GM19328 (cell line): Measurements from ENCODE around the gene KSR1.

ENCODE experiments used
- ATAC-seq: cut with Tn5 transposase; IDR thresholded peaks from one replicate; pipeline ENCODE4 v1.9.1; 2021; ENCODE audit warnings: mild to moderate bottlenecking, moderate library complexity; ENCODE audit not compliant: unreplicated experiment

The KSR1 gene

GRCh38 chr17:27566671-27567562 is 110.7 kb downstream of the KSR1 start:
- ATAC-seq: no peak

- no peak for ATAC-seq
These were observed 111.3 kb downstream of the KSR1 start for GRCh38 chr17:27567563-27567859.

- ATAC-seq: no peak
These were observed 112.0 kb downstream of the KSR1 start for GRCh38 chr17:27568216-27568615.

GRCh38 chr17:27568811-27569210 is 112.6 kb downstream of the KSR1 start:
- ATAC-seq: no peak

DNA sequence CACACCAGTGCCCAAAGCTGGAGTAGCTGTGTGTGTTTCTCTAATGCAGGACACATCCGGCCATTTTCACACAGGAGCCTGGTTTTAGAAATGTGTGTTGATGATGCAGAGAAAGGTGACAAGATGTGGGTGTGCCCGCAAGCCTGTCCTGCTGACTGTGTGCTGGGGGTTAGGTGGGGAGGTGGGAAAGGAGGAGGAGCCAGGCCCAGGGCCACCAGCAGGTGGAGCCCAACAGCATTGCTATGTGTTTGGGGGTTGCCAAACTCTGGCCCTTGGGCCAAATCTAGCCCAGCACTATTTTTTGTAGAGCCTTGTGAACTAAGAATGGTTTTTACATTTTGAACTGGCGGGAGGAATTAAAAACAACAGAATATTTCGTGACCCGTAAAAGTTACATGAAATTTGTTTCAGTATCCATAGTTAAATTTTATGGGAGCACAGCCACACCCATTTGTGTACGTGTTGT is 113.0 kb downstream of the KSR1 start:
- no peak for ATAC-seq

- no peak for ATAC-seq
These were observed 113.8 kb downstream of the KSR1 start for GRCh38 chr17:27569884-27570577.

DNA sequence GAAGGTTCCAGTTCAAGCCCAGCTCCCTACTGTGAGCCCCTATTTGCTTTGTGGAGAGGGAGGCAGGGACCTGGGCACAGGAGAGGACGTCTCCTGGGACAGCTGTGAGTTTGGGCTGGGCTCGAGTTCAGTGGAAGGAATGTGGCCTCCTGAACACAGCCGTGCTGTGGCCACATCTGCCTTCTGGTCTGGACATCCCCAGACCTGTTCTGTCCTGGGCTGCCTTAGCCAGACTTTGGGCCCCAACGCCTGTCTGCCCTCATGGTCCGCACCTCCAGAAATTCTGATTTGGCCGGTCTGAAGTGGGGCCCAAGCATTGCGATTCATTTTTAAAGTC is 114.3 kb downstream of the KSR1 start:
- no peak for ATAC-seq

DNA sequence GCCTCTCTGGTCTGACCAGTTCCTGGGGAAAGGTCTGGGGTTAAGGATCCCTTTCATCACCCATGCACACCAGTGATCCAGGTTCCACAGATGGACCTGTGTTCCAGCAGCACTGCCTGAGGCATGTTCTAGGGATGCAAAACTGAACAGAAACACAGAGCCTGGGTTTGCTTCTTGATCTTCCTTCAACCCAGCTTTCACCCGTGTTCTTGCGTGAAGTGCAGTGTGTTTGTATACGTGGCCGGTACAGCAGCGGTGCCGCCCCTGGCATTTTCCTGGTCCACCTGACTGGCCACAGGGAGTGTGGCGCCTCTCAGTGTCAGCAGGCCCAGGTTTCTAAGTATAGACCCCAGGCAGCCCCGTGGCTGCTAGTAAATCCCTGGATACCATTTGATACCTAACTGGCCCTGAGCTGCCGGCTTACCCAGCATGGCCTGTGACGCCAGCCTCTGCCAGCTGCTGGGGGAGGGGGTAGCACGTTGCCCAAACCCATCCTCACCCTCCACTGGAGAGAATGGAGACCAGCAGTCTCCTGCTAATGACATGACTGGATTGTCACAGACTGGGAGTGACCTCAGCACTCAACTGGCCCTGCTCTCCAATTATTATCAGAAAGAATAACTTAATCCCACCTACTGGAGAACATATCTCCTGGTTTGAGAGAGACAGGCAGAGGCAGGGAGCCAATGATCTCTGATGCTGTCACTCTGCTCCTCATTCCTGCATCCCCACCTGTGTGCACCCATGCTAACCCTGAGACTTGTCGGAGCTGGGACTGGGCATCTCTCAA is 115.5 kb downstream of the KSR1 start:
- no peak for ATAC-seq

- ATAC-seq: no peak
These were observed 116.4 kb downstream of the KSR1 start for GRCh38 chr17:27572665-27573064.

- no peak for ATAC-seq
These were observed 117.3 kb downstream of the KSR1 start for GRCh38 chr17:27573548-27573947.

DNA sequence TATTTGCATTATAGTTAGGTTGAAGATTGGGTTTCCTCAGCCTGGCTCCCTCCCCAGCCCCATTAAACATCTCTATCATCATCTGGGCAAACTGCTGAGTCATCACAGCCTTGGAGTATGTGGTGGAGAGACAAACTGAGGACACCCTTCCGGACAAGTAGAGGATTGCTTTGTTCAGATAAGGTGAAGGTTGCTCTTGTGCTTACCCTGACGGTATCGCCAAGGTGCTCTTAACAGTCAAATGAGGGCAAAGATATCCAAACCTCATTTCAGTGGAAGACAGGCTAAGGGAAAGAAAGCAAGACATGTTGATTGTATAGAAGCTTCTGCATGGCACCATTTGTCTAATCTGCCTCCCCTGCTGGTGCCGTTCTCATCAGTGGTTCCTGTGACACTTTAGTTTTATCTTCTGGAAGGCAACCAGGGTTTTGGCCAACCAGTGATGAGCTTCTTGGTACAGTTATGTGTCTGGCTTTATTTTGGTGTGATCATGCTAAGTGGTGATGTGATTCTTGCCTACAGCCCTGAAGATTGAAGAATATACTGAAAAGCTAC is 117.8 kb downstream of the KSR1 start:
- no peak for ATAC-seq

DNA sequence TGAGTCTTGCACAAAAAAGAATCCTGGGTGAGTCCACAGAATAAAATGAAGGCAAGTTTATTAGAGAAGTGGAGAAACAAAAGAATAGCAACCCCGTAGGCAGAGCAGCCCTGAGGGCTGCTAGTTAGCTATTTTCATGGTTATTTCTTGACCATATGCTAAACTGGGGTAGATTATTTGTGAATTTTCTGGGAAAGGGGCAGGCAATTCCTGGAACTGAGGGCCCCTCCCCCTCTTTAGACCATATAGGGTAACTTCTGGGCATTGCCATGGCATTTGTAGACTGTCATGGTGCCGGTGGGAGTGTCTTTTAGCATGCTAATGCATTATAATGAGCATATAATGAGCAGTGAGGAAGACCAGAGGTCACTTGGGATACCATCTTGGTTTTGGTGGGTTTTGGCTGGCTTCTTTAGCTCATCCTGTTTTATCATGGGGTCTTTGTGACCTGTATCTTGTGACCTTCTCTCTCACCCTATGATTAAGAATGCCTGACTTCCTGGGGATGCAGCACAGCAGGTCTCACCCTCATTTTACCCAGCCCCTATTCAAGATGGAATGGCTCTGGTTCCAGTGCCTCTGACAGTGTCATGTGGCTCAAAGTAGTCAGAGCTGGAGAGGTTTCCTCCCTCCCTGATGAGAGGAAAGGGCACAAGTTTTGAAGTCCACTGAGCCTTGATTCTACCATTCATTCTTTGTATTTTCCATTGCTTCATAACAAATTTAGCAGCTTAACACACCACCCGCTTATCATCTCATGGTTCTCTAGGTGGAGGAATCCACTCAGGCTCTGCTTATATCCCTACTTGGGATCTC is 119.1 kb downstream of the KSR1 start:
- no peak for ATAC-seq

GRCh38 chr17:27575912-27576252 is 119.6 kb downstream of the KSR1 start:
- ATAC-seq: no peak

- ATAC-seq: no peak
These were observed 120.3 kb downstream of the KSR1 start for GRCh38 chr17:27576477-27577083.

GRCh38 chr17:27577121-27577761 is 121.0 kb downstream of the KSR1 start:
- no peak for ATAC-seq

DNA sequence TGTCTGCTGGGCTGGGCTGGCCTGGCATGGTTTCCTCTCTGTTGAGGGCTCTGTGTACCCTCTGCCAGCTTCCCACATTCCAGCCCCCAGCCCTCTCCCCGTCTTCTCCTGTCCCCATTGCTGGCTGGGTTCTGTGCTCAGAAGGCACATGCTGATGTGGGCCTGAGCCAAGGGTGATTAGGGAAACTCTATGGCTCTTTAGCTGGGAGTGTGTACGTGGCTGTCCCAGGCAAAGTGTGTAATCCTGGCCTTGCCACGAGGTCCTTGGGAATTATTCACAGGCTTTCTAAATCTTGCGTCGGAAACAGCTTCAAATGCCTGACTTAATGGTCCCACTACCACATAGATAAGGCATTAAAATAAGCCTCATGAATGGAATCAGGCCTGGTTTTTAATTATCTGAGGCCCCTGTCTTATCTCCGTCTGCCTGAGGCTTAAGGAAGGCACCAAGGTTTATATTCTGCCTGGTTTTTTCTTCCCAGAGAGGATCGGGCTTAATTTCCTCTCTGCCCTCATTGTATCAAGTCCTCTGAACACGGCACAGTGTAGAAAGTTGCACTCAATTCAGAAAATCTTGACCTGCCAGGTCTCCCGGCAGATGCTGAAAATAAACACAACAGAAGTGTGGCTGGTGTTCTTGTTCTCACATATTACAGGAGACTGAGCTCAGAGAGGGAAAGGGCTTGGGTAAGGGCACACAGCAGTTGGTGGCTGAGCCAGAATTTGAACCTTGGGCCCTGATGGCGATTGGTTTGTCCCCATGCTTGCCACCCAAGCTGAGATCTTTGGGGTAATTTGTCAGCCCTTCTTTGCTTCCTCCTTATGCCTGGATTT is 121.9 kb downstream of the KSR1 start:
- ATAC-seq: no peak

- peak; percentile 81 for ATAC-seq
These were observed 122.5 kb downstream of the KSR1 start for GRCh38 chr17:27578718-27579085.

DNA sequence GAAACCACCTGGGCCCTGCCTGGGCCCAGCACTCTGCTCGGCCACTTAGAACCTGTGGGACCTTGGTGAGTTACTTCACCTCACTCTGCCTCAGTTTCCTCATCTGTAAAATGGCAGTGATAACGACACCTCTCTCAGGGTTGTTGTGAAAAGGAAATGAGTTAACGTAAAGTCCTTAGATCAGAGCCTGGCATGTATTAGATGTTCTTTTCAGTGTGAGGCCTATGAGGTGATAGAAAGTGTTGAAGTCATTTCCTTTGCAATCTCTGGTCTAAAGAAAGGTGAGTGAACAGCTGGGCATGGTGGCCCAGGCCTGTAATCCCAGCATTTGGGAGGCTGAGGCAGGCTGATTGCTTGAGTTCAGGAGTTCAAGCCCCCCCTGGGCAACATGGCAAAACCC is 123.1 kb downstream of the KSR1 start:
- ATAC-seq: no peak

DNA sequence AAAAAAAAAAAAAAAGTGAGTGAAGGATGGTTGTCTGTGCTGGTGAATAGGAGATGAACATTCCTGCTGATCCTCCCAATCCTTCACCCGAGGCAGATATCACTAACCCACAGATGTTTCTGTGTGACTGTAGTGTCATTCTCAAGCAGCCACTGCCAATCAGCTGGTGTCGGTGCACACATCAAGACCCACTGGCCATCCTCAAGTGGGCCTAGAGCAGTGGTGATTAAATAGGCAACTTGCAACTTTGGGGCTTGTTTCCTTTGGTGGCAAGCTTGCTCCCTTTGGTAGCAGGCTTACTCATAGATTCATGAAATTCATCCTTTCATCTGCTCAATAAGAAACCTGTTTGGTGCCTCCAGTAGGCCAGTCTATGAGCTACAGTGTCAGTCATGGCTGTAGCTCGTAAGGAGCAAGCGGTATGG is 123.7 kb downstream of the KSR1 start:
- no peak for ATAC-seq
